Activated naive CD8-positive, alpha-beta T cell treated with anti-CD3 and anti-CD28 coated beads, Interleukin-2, amount 50 U/mL, for 24 hours (primary cell): ENCODE results near the gene MAP3K7.
A peak's percentile ranks its signal among the peaks of the same experiment; 100 is the strongest.

Experiments used
- ATAC-seq: fragments of 150-1000 bp; cut with Tn5 transposase; one replicate; pipeline ENCODE4 v1.10.0; 2021
- DNase-seq: peaks from one replicate; pipeline ENCODE4 v3.0.0; 2021
- H3K27ac Mint-ChIP-seq: one replicate; pipeline ENCODE4 v1.8.0; 2021; ENCODE audit warnings: mild to moderate bottlenecking, mixed read lengths
- H3K27me3 Mint-ChIP-seq: one replicate; pipeline ENCODE4 v1.8.0; 2021; ENCODE audit warnings: mixed read lengths
- H3K36me3 Mint-ChIP-seq: one replicate; pipeline ENCODE4 v1.8.0; 2021; ENCODE audit warnings: low read depth, mixed read lengths
- H3K4me1 Mint-ChIP-seq: one replicate; pipeline ENCODE4 v1.8.0; 2021; ENCODE audit warnings: mixed read lengths
- H3K4me3 Mint-ChIP-seq: one replicate; pipeline ENCODE4 v1.8.0; 2021; ENCODE audit warnings: mild to moderate bottlenecking, moderate library complexity, mixed read lengths
- H3K9me3 Mint-ChIP-seq: one replicate; pipeline ENCODE4 v1.8.0; 2021; ENCODE audit warnings: mixed read lengths

MAP3K7 gene

GRCh38 chr6:90492798-90493197 lies 94.1 kb downstream of the MAP3K7 start:
- Mint-ChIP-seq H3K27ac (no peak overlapping the region), H3K36me3 (no peaks in the 10 kb centered on the region), H3K27me3 (peaks cover 26% of the 10 kb centered on the region), H3K9me3 (peaks cover under 1% of the 10 kb centered on the region), H3K4me1 (no peaks in the 10 kb centered on the region), H3K4me3 (no peak overlapping the region)
- DNase-seq (no peak), ATAC-seq (no peak)

- no peaks in the 10 kb centered on the region for H3K36me3 Mint-ChIP-seq
- no peak for ATAC-seq
- peaks cover 22% of the 10 kb centered on the region for H3K27me3 Mint-ChIP-seq
- no peak overlapping the region for H3K4me3 Mint-ChIP-seq
- H3K27ac Mint-ChIP-seq, result no peak overlapping the region
- H3K9me3 Mint-ChIP-seq, result peaks cover 3% of the 10 kb centered on the region
- H3K4me1 Mint-ChIP-seq, result no peaks in the 10 kb centered on the region
- no peak for DNase-seq
Observed at GRCh38 chr6:90492369-90492768, 94.5 kb downstream of the MAP3K7 start.

- Mint-ChIP-seq H3K4me3 (no peak overlapping the region), H3K4me1 (peaks cover 8% of the 10 kb centered on the region), H3K27ac (no peak overlapping the region), H3K36me3 (peaks cover 6% of the 10 kb centered on the region), H3K27me3 (peaks cover 22% of the 10 kb centered on the region), H3K9me3 (peaks cover 14% of the 10 kb centered on the region)
- ATAC-seq, result no peak
- no peak for DNase-seq
Observed at GRCh38 chr6:90490030-90490716, 96.7 kb downstream of the MAP3K7 start.

- H3K4me1 Mint-ChIP-seq, result peaks cover 16% of the 10 kb centered on the region
- no peak for DNase-seq
- H3K4me3 Mint-ChIP-seq, result no peak overlapping the region
- peaks cover 6% of the 10 kb centered on the region for H3K36me3 Mint-ChIP-seq
- ATAC-seq, result no peak
- peaks cover 19% of the 10 kb centered on the region for H3K27me3 Mint-ChIP-seq
- H3K9me3 Mint-ChIP-seq, result peaks cover 14% of the 10 kb centered on the region
- no peak overlapping the region for H3K27ac Mint-ChIP-seq
Observed at GRCh38 chr6:90488816-90489215, 98.1 kb downstream of the MAP3K7 start.

- H3K4me3 Mint-ChIP-seq, result no peak overlapping the region
- H3K36me3 Mint-ChIP-seq, result peaks cover 6% of the 10 kb centered on the region
- H3K9me3 Mint-ChIP-seq, result peaks cover 19% of the 10 kb centered on the region
- peaks cover 4% of the 10 kb centered on the region for H3K27me3 Mint-ChIP-seq
- DNase-seq (no peak), ATAC-seq (no peak)
- H3K27ac Mint-ChIP-seq, result no peak overlapping the region
- peaks cover 22% of the 10 kb centered on the region for H3K4me1 Mint-ChIP-seq
Observed at GRCh38 chr6:90485635-90486277, 101.1 kb downstream of the MAP3K7 start.

GRCh38 chr6:90484903-90485302 lies 102.0 kb downstream of the MAP3K7 start:
- Mint-ChIP-seq H3K27ac (no peak overlapping the region), H3K27me3 (peaks cover 4% of the 10 kb centered on the region), H3K36me3 (peaks cover 6% of the 10 kb centered on the region), H3K9me3 (peaks cover 19% of the 10 kb centered on the region), H3K4me1 (peaks cover 22% of the 10 kb centered on the region), H3K4me3 (no peak overlapping the region)
- ATAC-seq, result no peak
- DNase-seq, result no peak

GRCh38 chr6:90484385-90484784 lies 102.5 kb downstream of the MAP3K7 start:
- Mint-ChIP-seq H3K4me1 (peaks cover 23% of the 10 kb centered on the region), H3K9me3 (peaks cover 19% of the 10 kb centered on the region), H3K27ac (no peak overlapping the region), H3K4me3 (no peak overlapping the region), H3K36me3 (peaks cover 6% of the 10 kb centered on the region), H3K27me3 (peaks cover 4% of the 10 kb centered on the region)
- peak; percentile 29 for ATAC-seq
- no peak for DNase-seq

- H3K4me3 Mint-ChIP-seq, result no peak overlapping the region
- no peak for ATAC-seq
- no peak for DNase-seq
- peaks cover 27% of the 10 kb centered on the region for H3K4me1 Mint-ChIP-seq
- peaks cover 6% of the 10 kb centered on the region for H3K36me3 Mint-ChIP-seq
- H3K27ac Mint-ChIP-seq, result no peak overlapping the region
- peaks cover 19% of the 10 kb centered on the region for H3K9me3 Mint-ChIP-seq
- peaks cover 3% of the 10 kb centered on the region for H3K27me3 Mint-ChIP-seq
Observed at GRCh38 chr6:90483956-90484355, 102.9 kb downstream of the MAP3K7 start.

GRCh38 chr6:90483116-90483839 lies 103.6 kb downstream of the MAP3K7 start:
- Mint-ChIP-seq H3K27ac (no peak overlapping the region), H3K36me3 (peaks cover 6% of the 10 kb centered on the region), H3K27me3 (no peaks in the 10 kb centered on the region), H3K4me1 (peaks cover 34% of the 10 kb centered on the region), H3K4me3 (no peak overlapping the region), H3K9me3 (peaks cover 19% of the 10 kb centered on the region)
- ATAC-seq (no peak), DNase-seq (no peak)

GRCh38 chr6:90480666-90481065 lies 106.2 kb downstream of the MAP3K7 start:
- Mint-ChIP-seq H3K9me3 (peaks cover 12% of the 10 kb centered on the region), H3K27ac (no peak overlapping the region), H3K4me3 (no peak overlapping the region), H3K36me3 (peaks cover 1% of the 10 kb centered on the region), H3K27me3 (no peaks in the 10 kb centered on the region), H3K4me1 (peaks cover 55% of the 10 kb centered on the region)
- DNase-seq (no peak), ATAC-seq (no peak)

GRCh38 chr6:90479603-90479926 lies 107.3 kb downstream of the MAP3K7 start:
- Mint-ChIP-seq H3K9me3 (peaks cover 10% of the 10 kb centered on the region), H3K36me3 (no peaks in the 10 kb centered on the region), H3K27ac (no peak overlapping the region), H3K4me3 (no peak overlapping the region), H3K4me1 (peaks cover 58% of the 10 kb centered on the region), H3K27me3 (no peaks in the 10 kb centered on the region)
- DNase-seq (no peak), ATAC-seq (no peak)

GRCh38 chr6:90478789-90479602 lies 107.9 kb downstream of the MAP3K7 start:
- ATAC-seq (peak; percentile 99), DNase-seq (peak; percentile 83)
- peak overlapping the region; percentile 88 for H3K27ac Mint-ChIP-seq
- peak overlapping the region; percentile 21 for H3K4me3 Mint-ChIP-seq
- H3K36me3 Mint-ChIP-seq, result no peaks in the 10 kb centered on the region
- peaks cover 10% of the 10 kb centered on the region for H3K9me3 Mint-ChIP-seq
- peaks cover 60% of the 10 kb centered on the region for H3K4me1 Mint-ChIP-seq
- H3K27me3 Mint-ChIP-seq, result no peaks in the 10 kb centered on the region

GRCh38 chr6:90478278-90478677 lies 108.6 kb downstream of the MAP3K7 start:
- H3K27ac Mint-ChIP-seq, result peak overlapping the region; percentile 23

GRCh38 chr6:90477366-90477765 lies 109.5 kb downstream of the MAP3K7 start:
- DNase-seq, result no peak
- peaks cover 7% of the 10 kb centered on the region for H3K9me3 Mint-ChIP-seq
- peak overlapping the region; percentile 23 for H3K27ac Mint-ChIP-seq
- H3K4me1 Mint-ChIP-seq, result peaks cover 73% of the 10 kb centered on the region
- no peak overlapping the region for H3K4me3 Mint-ChIP-seq
- no peaks in the 10 kb centered on the region for H3K36me3 Mint-ChIP-seq
- ATAC-seq, result no peak
- H3K27me3 Mint-ChIP-seq, result no peaks in the 10 kb centered on the region

More at GRCh38 chr6:90478278-90478677, 108.6 kb downstream of the MAP3K7 start:
- Mint-ChIP-seq H3K36me3 (no peaks in the 10 kb centered on the region), H3K4me3 (no peak overlapping the region), H3K4me1 (peaks cover 68% of the 10 kb centered on the region), H3K27me3 (no peaks in the 10 kb centered on the region), H3K9me3 (peaks cover 10% of the 10 kb centered on the region)
- ATAC-seq, result no peak
- DNase-seq, result peak; percentile 33
